ENCODE data around the gene AHI1. TPM values are rescaled to one million over a fixed set of nuclear protein-coding genes. Genes with fewer than 3 reads are reported as not detected.

AHI1 gene
- 10 to 100 TPM; 30.8 to 57.6 (median 38.0) TPM for total RNA-seq

GRCh38 chr6:135497412-135498184 lies at the start of gene AHI1:
Gene AHI1, minus strand, starts transcription at chr6:135497740. Its CDS starts 5,503 bp downstream, at chr6:135492237.
- Histone ChIP-seq H3K27ac (peak within 1 kb of the TSS; percentile 92 to 100 (median 96)), H3K4me1 (peaks cover 0 to 28% (median 10%) of the 10 kb centered on the region in 4 donors), H3K36me3 (peaks cover 0 to 8% (median 0%) of the 10 kb centered on the region in 3 donors), H3K9me3 (no peaks in the 10 kb centered on the region), H3K4me3 (peak within 1 kb of the TSS; percentile 69 to 99 (median 91)), H3K27me3 (no peaks in the 10 kb centered on the region)
- 0 to 2% methylated on average over 15 to 29 of the region's 85 CpGs for WGBS, 2 donors
- DNase-seq (ENCODE audit: low spot score in 2 of 2) = peak; percentile 87 to 90
- TF ChIP-seq EP300 (IDR thresholded peaks at IDR 0.05) (peak in 1 of 2 donors; percentile 97), POLR2A (IDR thresholded peaks at IDR 0.05) (peak; percentile 89 to 94)
- TF ChIP-seq, protein P1, sequence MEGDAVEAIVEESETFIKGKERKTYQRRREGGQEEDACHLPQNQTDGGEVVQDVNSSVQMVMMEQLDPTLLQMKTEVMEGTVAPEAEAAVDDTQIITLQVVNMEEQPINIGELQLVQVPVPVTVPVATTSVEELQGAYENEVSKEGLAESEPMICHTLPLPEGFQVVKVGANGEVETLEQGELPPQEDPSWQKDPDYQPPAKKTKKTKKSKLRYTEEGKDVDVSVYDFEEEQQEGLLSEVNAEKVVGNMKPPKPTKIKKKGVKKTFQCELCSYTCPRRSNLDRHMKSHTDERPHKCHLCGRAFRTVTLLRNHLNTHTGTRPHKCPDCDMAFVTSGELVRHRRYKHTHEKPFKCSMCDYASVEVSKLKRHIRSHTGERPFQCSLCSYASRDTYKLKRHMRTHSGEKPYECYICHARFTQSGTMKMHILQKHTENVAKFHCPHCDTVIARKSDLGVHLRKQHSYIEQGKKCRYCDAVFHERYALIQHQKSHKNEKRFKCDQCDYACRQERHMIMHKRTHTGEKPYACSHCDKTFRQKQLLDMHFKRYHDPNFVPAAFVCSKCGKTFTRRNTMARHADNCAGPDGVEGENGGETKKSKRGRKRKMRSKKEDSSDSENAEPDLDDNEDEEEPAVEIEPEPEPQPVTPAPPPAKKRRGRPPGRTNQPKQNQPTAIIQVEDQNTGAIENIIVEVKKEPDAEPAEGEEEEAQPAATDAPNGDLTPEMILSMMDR (IDR thresholded peaks at IDR 0.05) = peak in 3 of 5 experiments; percentile 10 to 82 (median 70)

GRCh38 chr6:135546680-135547418 lies 49.3 kb upstream of the AHI1 start:
- H3K4me1 ChIP-seq = peaks cover 0 to 6% (median 0%) of the 10 kb centered on the region in 4 donors
- DNase-seq (ENCODE audit: low spot score in 2 of 2) = no peak
- no peaks in the 10 kb centered on the region for H3K27me3 ChIP-seq
- H3K4me3 ChIP-seq = no peak overlapping the region
- WGBS, 2 donors = 42 to 62% methylated on average over 9 of the region's 9 CpGs
- H3K9me3 ChIP-seq = peaks cover 0 to 3% (median 0%) of the 10 kb centered on the region in 4 donors
- TF ChIP-seq, protein P1 (IDR thresholded peaks at IDR 0.05) = no peak
- TF ChIP-seq POLR2A (IDR thresholded peaks at IDR 0.05) (no peak), EP300 (IDR thresholded peaks at IDR 0.05) (no peak)
- H3K27ac ChIP-seq = no peak overlapping the region
- no peaks in the 10 kb centered on the region for H3K36me3 ChIP-seq

GRCh38 chr6:135546206-135546605 lies 48.7 kb upstream of the AHI1 start:
- no peak for DNase-seq (ENCODE audit: low spot score in 2 of 2)
- 76 to 78% methylated on average over 2 of the region's 2 CpGs for WGBS, 2 donors

GRCh38 chr6:135540207-135540840 lies 42.8 kb upstream of the AHI1 start:
- Histone ChIP-seq H3K4me1 (peaks cover 0 to 4% (median 0%) of the 10 kb centered on the region in 4 donors), H3K4me3 (no peak overlapping the region), H3K9me3 (peaks cover 0 to 3% (median 0%) of the 10 kb centered on the region in 4 donors), H3K27ac (no peak overlapping the region), H3K36me3 (no peaks in the 10 kb centered on the region), H3K27me3 (no peaks in the 10 kb centered on the region)
- TF ChIP-seq EP300 (IDR thresholded peaks at IDR 0.05) = no peak
- TF ChIP-seq, protein P1 (IDR thresholded peaks at IDR 0.05) = peak in 1 of 5 experiments; percentile 17
- TF ChIP-seq POLR2A (IDR thresholded peaks at IDR 0.05) = no peak
- DNase-seq (ENCODE audit: low spot score in 2 of 2) = no peak
- WGBS, 2 donors = 62 to 68% methylated on average over 2 of the region's 2 CpGs

More at GRCh38 chr6:135546206-135546605, 48.7 kb upstream of the AHI1 start:
- TF ChIP-seq POLR2A (IDR thresholded peaks at IDR 0.05) (no peak), EP300 (IDR thresholded peaks at IDR 0.05) (no peak)
- TF ChIP-seq, protein P1 (IDR thresholded peaks at IDR 0.05) = no peak
- Histone ChIP-seq H3K9me3 (peaks cover 0 to 3% (median 0%) of the 10 kb centered on the region in 4 donors), H3K27me3 (no peaks in the 10 kb centered on the region), H3K4me3 (no peak overlapping the region), H3K4me1 (peaks cover 0 to 6% (median 0%) of the 10 kb centered on the region in 4 donors), H3K36me3 (no peaks in the 10 kb centered on the region), H3K27ac (no peak overlapping the region)

All from tibial nerve (tissue), 4 donors.